SKM-1 treated with dmso at 0.1 percent for 144 hours (cell line): ENCODE results near the gene ONECUT1.

Experiments
- DNase-seq: peaks from one replicate; lab custom pipeline; 2025; ENCODE audit not compliant: unreplicated experiment; lab: John Stamatoyannopoulos, UW

Gene ONECUT1

GRCh38 chr15:52797625-52798501 lies 7.7 kb upstream of the ONECUT1 start:
- DNase-seq = no peak

GRCh38 chr15:52796753-52797520 lies 6.8 kb upstream of the ONECUT1 start:
- DNase-seq = no peak

- DNase-seq = no peak
These were observed 6.0 kb upstream of the ONECUT1 start for GRCh38 chr15:52796228-52796521.

- DNase-seq = no peak
These were observed 5.5 kb upstream of the ONECUT1 start for GRCh38 chr15:52795464-52796227.

GRCh38 chr15:52794665-52795463 lies 4.7 kb upstream of the ONECUT1 start:
- DNase-seq = no peak

- no peak for DNase-seq
These were observed 1.6 kb upstream of the ONECUT1 start for GRCh38 chr15:52791776-52792175.

GRCh38 chr15:52790941-52791751 lies 1.0 kb upstream of the ONECUT1 start:
- DNase-seq = no peak

GRCh38 chr15:52789601-52790168 lies 451 bp downstream of the ONECUT1 start:
- DNase-seq = no peak

- no peak for DNase-seq
These were observed 1.0 kb downstream of the ONECUT1 start for GRCh38 chr15:52789008-52789600.

GRCh38 chr15:52788099-52788986 lies 1.8 kb downstream of the ONECUT1 start:
- DNase-seq = no peak

- no peak for DNase-seq
These were observed 2.5 kb downstream of the ONECUT1 start for GRCh38 chr15:52787549-52788098.

- DNase-seq = no peak
These were observed 3.0 kb downstream of the ONECUT1 start for GRCh38 chr15:52787123-52787503.

GRCh38 chr15:52786436-52787122 lies 3.6 kb downstream of the ONECUT1 start:
- DNase-seq = no peak

- DNase-seq = no peak
These were observed 4.3 kb downstream of the ONECUT1 start for GRCh38 chr15:52785672-52786406.

- DNase-seq = no peak
These were observed 5.1 kb downstream of the ONECUT1 start for GRCh38 chr15:52784799-52785671.
